ENCODE measurements around the gene NANP.
"Not testable (repeated sequence)": the region's sequence is repeated elsewhere in the genome, so short reads cannot be mapped to it uniquely, and the experiment has no call there.

Gene NANP

DNA sequence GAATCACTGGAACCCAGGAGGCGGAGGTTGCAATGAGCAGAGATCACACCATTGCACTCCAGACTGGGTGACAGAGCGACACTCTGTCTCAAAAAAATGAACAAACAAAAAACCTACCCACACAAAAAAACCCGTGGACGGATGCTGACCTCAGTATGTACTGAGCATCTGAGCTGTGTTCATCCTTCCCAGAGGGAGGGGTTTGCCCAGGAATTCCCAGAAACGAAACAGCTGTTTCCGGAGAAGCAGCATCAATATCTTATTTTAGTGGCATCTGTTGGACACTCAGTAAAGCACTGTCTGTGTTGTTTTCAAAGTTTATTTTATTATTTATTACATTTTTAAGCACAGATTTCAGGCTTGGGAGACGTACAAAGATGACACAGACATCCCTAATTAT, 18.7 kb downstream of the NANP start:
- no peak for DNase-seq

DNA sequence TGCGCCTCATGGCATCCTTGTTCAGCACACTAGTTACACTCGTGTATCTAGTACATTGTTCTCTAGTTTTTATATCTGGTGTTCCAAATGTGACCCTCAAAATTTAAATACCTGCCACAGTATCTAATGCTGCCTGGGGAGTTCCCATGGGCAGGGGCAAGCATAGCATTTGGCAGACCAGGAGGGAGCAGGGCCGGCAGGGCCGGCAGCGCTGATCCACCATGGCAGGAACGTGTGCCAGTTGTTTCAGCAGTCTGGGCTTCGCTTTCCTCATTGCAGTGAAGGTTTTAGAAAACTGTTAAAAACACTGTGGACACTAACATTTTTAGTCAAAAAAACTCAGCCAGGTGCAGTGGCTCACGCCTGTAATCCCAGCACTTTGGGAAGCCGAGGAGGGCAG, 19.2 kb downstream of the NANP start:
- no peak for DNase-seq

DNA sequence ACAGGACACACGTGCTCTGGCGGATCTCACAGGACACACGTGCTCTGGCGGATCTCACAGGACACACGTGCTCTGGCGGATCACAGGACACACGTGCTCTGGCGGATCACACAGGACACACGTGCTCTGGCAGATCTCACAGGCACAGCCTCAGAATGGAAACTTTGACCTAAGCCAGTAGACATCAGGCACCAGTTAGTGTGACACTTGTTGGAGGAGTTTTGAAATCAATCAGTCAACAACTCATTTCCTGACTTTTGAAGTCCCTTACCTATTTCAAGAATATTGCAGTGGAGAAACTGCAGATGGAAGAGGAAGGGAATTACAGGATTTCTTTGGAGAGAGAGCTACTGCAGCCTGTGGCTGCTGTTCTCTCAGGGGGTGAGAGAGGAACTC, 20.9 kb downstream of the NANP start:
- not testable (repeated sequence) for DNase-seq

DNA sequence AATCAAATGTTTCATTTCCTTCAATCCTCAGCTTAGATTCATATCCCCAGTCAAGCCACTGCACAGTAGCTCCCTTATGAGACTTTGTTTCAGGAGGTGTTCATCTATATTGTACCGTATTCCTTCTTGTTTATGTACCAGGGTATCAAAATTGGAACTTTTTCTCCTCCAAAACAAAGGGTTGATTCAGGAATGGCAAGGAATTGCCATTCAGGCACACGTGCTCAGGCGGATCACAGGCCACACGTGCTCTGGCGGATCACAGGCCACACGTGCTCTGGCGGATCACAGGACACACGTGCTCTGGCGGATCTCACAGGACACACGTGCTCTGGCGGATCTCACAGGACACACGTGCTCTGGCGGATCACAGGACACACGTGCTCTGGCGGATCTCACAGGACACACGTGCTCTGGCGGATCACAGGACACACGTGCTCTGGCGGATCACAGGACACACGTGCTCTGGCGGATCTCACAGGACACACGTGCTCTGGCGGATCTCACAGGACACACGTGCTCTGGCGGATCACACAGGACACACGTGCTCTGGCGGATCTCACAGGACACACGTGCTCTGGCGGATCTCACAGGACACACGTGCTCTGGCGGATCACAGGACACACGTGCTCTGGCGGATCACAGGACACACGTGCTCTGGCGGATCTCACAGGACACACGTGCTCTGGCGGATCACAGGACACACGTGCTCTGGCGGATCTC, 21.5 kb downstream of the NANP start:
- DNase-seq: not testable (repeated sequence)

DNA sequence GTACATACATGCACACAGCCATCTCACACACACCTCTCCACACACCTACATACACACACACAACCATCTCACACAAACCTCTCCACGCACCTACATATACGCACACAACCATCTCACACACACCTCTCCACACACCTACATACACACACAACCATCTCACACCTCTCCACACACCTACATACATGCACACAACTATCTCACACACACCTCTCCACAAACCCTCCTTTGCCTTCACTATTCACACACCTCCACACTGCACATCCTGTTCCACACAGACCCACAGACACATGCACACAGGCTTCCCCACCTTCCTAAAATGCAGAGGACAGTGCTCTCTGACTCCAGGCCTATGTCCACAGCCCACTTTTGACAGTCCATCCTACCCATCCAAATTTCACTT, 22.2 kb downstream of the NANP start:
- no peak for DNase-seq

DNA sequence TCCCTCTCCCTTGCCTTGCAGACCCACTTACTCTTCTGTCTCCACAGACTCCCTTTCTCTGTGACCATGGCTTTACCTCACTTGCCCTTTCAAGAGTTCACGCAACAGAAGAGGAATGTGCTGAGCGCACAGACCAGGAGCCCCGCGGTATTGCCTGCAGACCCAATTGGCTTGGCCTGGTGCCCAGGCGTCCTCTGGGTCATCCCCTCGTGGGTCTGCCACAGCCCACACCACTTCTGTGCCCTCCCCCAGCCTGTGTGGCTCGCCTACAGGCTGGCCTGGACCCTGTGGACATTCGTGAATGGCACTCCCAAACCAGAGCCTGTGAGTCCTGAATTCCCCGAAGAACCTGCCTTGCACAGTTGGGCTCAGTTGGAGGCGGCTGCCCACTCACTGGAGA, 23.2 kb downstream of the NANP start:
- no peak for DNase-seq

DNA sequence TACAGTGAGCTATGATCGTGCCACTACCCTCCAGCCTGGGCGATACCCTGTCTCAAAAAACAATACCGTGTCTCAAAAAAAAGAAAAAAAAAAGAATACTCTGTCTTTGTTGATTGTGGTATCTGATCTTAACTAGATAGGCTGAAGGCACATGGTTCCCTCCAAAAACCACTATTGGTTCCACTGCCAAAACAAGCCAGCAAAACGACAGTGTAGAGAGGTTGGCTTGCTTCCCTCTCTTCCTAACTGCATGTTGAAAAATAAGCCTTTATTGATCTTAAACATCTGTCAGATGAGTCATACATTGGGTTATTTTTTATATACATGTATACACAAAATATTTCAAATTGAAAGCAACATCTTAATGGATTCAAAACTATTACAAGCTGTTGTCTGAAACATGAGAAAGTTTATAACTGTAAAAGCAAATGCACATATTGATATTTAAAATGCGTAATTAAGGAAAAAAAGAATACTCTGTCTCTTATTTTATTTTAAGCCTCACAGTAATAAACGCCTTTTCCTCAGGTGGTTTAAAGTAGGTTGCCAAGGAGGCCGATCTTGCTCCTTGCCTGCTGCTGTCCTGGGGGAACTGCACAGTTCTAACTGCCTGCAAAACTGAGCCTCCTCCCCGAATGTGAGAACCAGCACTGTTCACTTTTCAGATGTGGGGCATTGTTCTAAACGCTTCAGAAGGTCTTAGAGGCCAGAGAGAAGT, 31.5 kb downstream of the NANP start:
- DNase-seq: no peak

DNA sequence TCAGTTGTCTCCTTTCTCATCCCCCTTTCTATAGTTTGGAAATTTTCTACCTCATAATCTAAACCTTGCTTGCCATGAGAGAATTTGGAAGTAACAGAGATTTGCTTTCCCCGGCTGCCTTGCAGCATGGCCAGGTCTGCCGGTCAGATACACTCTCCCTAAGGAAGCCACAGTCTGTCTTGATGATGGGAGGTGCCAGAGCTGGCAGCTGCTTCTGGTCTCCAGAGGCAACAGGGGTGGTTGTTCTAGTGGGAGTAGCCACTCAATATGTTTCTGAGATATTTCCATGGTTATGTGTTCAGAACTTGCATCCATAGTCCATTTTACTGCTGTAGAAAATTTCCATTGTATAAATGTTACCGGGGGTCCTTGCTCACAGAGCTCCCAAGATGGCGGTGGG, 33.0 kb downstream of the NANP start:
- not testable (repeated sequence) for DNase-seq

DNA sequence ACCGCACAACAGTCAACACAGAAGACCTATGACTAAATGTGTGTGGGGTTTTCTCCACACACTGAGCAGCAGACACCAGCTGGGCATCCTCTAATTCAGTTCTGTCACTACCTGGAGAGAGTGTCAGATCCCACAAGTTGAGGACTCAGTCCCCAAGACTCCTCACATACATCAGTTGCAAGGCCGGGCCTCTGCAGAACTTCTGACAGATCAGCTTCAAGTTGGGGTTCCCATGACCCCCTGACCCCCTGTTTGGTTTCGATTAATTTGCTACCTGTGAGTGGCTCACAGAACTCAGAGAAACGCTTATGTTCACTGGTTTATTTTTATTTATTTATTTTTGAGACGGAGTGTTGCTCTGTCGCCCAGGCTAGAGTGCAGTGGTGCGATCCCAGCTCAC, 35.3 kb downstream of the NANP start:
- no peak for DNase-seq

DNA sequence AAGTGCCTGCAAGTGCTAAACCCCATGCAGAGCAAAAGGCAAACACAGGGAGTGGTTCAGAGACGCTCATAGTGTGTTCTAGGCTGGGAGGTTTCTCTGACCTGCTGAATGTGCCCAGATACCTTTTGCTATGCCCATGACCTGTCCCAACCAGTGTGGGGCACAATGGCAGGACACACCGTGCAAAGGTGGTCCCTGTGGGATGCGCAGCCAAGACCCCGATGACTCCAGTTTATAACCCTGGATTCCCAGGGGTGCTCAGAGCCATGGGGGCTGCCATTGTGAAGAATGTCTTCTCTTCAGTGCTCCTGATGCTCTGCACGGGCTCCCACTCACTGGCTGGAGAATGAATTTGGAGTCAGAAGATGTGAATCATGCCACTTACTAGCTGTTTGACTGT, 36.3 kb downstream of the NANP start:
- DNase-seq: no peak

DNA sequence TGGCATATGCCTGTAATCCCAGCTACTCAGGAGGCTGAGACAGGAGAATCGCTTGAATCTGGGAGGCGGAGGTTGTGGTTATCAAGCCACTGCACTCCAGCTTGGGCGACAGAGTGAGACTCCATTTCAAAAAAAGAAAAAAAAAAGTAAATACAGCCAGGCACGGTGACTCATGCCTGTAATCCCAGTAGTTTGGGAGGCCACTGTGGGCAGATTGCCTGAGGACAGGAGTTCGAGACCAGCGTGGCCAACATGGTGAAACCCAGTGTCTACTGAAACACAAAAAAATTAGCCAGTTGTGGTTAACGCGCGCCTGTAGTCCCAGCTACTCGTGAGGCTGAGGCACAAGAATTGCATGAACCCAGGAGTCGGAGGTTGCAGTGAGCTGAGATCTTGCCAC, 36.9 kb downstream of the NANP start:
- DNase-seq: no peak

DNA sequence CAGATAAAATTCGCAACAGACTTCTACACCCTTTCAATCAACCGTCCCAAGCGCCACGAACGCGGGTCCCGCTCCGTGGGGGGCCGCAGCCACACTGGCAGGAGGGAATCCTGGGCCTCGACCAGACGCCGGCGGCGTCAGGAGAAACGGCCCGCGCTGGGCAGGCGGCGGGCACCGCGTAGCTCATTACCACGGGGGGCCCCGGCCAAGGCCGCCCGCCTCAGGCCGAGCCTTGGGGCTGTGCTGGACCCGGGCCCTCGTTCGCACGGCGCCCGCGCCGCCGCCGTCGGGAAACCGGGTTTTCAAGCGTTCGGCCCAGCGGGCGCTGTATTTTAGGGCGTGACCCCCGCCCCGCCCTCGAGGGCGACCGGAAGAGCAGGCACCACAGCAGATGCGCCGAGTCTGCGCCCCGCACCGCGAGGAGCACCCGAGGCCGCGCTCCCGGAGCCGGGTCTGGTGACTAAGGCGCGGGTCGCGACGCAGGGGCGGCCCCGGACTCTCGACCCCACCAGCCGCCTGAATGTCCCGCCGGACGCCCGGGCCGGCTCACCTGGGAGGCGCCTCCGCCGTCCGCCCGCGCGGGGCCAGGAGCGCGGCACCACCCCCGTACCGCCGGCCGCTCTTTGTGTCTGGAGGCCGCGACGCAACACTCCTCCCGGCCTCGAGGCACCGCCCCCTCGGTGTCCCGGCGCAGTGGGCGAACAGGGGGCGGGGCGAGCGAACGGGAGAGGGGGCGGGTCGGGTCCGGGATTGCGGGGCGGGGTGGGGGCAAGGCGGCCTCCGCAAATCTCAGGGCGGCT, 38.7 kb downstream of the NANP start, which contains the start of gene NINL:
NINL (minus strand) TSS at position 627 of the 800 bp plus-strand sequence. CDS start 58,944 bp downstream, outside the sequence.
- peak; percentile 83 for DNase-seq

DNA sequence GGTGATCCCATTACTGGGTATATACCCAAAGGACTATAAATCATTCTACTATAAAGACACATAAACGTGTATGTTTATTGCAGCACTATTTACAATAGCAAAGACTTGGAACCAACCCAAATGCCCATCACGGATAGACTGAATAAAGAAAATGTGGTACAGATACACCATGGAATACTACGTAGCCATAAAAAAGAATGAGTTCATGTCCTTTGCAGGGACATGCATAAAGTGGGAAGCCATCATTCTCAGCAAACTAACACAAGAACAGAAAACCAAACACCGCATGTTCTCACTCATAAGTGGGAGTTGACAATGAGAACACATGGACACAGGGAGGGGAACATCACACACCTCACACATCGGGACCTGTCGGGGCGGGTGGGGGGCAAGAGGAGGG, 40.2 kb downstream of the NANP start:
- DNase-seq: not testable (repeated sequence)

DNA sequence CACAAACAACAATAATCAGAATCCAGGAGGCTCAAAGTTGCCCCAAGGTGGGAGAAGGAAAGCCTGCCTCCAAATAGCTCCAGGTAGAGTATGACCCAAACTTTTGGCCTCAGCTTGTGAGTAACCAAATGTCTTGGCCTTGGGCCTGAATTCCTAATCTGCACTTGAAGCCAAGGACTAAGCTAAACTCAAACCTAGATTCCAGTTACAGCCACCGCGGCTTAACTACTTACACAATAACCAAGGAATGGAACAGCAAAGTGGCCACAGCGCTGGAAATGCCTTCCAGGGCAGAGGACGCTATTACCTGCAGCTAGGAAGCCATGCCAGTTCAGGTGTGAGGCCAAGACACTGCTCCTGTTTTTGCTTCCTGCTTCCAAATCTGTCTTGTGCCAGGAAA, 43.1 kb downstream of the NANP start:
- DNase-seq: no peak

DNA sequence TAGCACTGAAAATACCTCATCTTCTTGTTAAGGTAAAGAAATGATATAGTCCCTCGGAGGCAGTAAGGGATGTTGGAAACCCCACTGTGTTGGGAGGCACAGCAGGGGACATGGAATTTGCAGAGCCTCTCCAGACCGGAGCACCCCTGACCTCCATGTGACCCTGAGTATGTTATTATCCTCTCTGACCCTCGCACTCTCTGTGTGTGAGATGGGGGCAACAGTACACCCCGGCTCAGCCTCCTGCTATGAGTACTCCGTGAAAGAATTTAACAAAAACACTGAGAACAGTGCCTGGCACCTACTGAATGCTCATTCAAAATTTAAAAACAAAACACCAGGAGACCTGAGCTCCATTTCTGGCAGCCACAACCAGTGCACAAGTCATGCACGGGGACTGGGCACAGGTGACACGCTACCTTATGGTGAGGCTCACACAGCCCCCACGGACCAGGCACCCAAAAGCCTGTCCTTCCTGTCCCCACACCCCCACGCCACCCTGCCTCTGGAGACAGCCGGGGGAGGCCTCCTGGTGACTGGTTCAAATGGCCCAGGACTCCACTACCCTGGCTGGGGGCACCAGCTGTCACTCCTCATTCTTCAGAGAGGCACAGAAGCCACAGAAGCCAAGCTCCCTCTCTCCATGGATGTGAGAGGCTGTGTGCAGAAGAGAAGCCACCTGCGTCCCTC, 44.6 kb downstream of the NANP start:
- peak; percentile 69 for DNase-seq

DNA sequence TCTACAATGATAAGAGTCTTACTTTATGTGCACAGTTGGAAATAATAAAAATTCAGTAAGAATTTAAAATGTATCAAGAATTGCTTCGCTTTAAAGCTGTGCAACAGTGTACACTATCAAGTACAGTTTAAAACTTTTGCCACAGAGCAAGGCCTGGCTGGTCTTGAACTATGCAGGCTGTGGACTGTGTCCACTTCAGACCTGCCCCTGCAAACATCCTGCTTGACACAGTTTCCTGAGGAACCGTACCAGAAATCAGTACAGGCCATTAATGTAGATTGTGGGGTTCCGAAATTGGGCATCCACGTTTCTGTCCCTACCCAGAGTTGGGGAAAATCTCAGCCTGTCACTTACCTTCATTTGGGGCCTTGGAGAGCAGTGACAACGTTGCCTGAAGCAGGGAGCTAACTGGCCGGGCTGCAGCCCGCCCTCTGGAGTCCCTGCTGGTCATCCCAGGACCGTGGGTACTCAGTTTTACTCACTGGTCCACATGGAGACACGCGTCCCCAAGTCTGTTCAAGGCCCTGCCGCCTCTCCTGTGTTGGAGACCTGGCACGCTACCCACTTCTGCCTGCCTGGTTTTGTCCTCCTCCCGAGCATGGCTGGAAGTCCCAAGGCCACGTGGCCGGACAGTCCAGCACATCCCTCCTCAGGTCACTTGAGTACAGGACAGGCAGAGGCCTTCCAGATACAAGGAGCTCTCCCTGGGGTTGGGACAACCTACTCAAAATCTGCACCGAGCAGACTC, 46.9 kb downstream of the NANP start:
- no peak for DNase-seq

DNA sequence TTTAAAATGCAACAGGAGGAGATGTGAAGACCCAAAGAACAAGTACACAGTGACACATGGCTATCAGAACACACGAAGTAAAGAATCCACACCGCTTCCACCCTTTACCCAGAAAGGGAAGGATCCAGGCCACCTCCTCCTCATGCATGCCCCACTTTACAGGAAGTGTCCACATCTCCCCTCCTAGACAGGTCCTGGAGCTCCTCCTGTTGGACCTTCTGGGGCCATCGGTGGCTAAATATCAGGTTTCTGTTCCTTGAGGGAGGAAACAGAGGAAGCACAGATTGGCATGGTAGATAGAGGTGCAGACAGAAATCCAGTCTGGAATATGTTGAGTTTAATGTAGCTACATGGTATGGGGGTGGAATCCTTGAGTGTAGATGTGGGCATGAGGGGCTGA, 49.4 kb downstream of the NANP start:
- no peak for DNase-seq

DNA sequence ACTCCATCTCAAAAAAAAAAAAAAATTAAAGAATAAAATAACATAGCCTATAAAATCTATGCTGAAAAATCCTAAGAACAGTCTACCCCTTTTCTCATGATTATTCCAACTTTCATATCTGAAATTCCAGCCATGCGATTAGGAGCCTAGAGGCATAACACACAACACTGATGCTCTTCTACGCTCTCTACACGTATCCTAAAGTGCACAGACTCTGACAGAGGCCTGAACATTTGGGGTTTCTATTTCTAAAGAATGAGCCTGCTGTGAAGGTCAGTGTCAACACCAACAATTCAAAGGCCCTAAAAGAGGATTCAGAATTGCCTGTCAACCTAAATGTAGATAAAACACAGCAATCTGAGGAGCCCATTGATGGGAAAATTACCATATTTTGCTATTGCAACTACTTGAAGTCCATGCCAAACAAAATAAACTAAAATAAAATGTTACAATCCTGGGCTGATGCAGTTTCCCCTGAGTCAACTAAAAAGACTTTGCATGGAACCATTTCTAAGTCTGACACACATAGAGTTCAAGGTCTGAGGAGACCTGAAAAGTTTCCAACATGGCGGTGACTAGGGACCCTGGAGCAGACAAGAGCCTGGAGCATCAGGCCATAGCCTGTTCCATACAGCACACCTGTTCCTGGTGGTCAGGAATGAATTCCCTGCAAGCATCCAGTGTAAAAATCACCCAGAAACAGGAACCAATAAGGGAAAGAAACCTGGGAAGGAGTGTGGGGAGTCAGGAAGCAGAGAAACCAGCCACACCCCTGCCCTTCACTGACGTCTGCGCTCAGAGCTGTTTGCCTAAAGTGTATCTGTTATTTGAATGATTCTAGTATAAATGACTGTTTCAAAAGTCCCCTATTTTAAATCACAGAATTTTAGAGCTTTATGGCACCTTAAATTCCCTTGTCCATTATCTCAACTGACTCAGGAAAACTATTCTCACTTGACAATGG, 50.2 kb downstream of the NANP start:
- DNase-seq: no peak

DNA sequence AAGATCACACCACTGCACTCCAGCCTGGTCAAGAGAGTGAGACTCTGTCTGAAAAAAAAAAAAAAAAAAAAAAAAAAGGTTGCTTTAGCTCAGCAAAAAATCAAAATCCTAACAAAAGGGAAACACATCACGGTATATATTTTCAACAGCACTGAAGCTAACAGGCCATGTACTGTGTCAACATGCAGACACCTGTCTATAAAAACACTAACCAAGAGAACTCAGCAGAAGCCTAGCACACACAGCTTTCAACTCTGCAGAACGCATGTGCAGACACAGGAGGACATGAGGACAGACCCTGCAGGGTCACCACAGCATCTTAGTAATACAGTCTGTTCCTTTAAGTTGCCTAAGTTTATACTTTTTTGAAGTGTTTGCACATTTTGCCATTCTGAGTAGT, 52.0 kb downstream of the NANP start:
- DNase-seq: peak; percentile 59

DNA sequence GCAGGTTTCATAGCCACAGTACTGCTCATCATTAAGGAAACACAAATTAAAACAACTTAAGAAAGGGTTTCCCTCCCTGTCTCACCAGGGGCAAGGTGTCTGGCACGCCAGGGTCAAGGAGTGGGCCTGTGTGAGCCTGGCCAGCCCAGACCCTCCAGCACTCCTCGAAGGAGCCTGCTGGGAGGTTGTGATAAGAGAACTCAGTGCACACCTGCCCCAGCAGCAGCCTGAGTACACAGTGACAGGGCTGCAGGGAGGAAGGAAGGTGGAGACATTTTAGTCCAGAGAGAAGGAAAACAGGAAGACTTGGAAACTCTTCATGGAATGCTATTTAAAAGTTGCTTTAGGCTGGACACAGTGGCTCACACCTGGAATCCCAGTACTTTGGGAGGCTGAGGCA, 52.6 kb downstream of the NANP start:
- no peak for DNase-seq

DNA sequence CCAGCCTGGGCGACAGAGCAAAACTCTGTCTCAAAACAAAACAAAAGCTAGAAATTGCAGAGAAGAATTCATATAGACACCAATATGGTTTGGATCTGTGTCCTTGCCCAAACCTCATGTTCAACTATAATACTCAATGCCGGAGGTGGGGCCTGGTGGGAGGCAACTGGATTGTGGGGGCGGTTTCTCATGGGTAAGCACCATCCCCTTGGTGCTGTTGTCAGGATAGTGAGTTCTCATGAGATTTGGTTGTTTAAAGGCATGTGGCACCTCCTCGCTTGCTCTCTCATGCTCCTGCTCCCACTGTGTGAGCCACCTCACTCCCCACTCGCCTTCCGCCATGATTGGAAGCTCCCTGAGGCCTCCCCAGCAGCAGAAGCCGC, 53.7 kb downstream of the NANP start:
- no peak for DNase-seq
